ENCODE measurements around the gene NTM.

DNA sequence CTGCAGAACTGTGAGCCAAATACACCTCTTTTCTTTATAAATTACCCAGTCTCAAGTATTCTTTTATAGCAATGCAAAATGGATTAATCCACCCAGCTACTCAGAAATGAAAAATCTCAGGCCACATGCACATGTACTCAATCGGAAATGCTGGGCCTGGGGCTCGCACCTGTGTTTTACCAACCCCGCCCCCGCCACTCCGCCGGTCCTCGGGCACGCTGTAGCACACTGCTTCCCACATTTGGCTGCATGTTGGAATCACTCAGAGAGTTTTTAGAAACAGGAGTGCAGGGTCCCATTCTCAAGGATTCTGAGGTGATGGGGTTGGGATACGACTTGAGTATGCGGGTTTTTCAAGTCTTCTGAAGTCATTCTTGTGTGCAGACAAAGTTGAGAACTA lies 284.4 kb downstream of the NTM start:
- no peak for TF ChIP-seq POLR2AphosphoS5 (IDR thresholded peaks at IDR 0.05; ENCODE audit: borderline replicate concordance, low read depth, low read length)
- TF ChIP-seq EZH2 (IDR thresholded peaks at IDR 0.05), result no peak
